Testis (tissue), 3 donors: ENCODE results near the gene DENND6B. TPM values are rescaled to one million over a fixed set of nuclear protein-coding genes. Genes with fewer than 3 reads are reported as not detected.

Experiments
- DNase-seq: peaks from one replicate; pipeline ENCODE4 v3.0.0-alpha.2; 2019
- H3K27ac ChIP-seq, 2 donors: fragments of 200-600 bp; sonication (generic); one replicate each; pipeline ENCODE4 v1.5.1; 2019
- H3K27me3 ChIP-seq: fragments of 200-600 bp; sonication (generic); one replicate; pipeline ENCODE4 v1.5.1; 2019
- H3K36me3 ChIP-seq: fragments of 200-600 bp; sonication (generic); one replicate; pipeline ENCODE4 v1.5.1; 2017; ENCODE audit warnings: low read depth; ENCODE audit errors: missing control alignments
- H3K4me1 ChIP-seq: fragments of 200-600 bp; sonication (generic); one replicate; pipeline ENCODE4 v1.5.1; 2019
- H3K4me3 ChIP-seq, 2 donors: fragments of 200-600 bp; sonication (generic); one replicate each; pipeline ENCODE4 v1.5.1; 2017 to 2019
- H3K9me3 ChIP-seq: fragments of 200-600 bp; sonication (generic); one replicate; pipeline ENCODE4 v1.5.1; 2017
- CTCF ChIP-seq, 3 experiments: fragments of 450-650 bp in 2 of 3; fragments of 200-600 bp in 1 of 3; sonication (generic) in 1 of 3; IDR thresholded peaks; one replicate each; pipeline ENCODE4 v1.5.1; 2016 to 2019; ENCODE audit warnings: antibody characterized with exemption in 3 of 3, mild to moderate bottlenecking in 2 of 3, moderate library complexity in 1 of 3
- POLR2A ChIP-seq: fragments of 450-650 bp; IDR thresholded peaks from one replicate; pipeline ENCODE4 v1.6.1; 2017; ENCODE audit warnings: antibody characterized with exemption, mild to moderate bottlenecking, moderate library complexity
- WGBS, 2 donors: methylation state at CpG; one replicate each; pipeline ENCODE4 v1.1.5; 2018; 5-methylcytosine and 5-hydroxymethylcytosine counted together
- intact Hi-C: fragments of 100-400 bp; cut with DNase I; formaldehyde crosslinking; loops from one replicate; pipeline ENCODE4 v1.15.1; 2023; ENCODE audit warnings: low total_unique reads
- polyA plus RNA-seq: library from polyadenylated mRNA; stranded (reverse); fragments of 350-450 nt; fragmentation: Illumina TruSeq; extraction: RNeasy Lipid Tissue Mini Kit (QIAGEN cat#74804); gene quantifications from one replicate; pipeline ENCODE4 v1.2.3, GENCODE V29; 2014; ENCODE audit warnings: low read depth, low replicate concordance; ENCODE audit not compliant: insufficient read depth
- total RNA-seq, 2 donors: library from RNA; depleted of rRNA; stranded (reverse); fragments of >200 nt; gene quantifications; one replicate each; pipeline ENCODE4 v1.2.3, GENCODE V29; 2016

DENND6B gene
- total and polyA plus RNA-seq, 3 donors from 2014 or later, result 17.1 to 22.0 (median 18.0) TPM

- Histone ChIP-seq H3K4me3 (peak overlapping the region; percentile 8 to 46), H3K36me3 (no peaks in the 10 kb centered on the region), H3K9me3 (no peaks in the 10 kb centered on the region), H3K4me1 (peaks cover 43% of the 10 kb centered on the region), H3K27ac (no peak overlapping the region), H3K27me3 (no peaks in the 10 kb centered on the region)
- intact Hi-C loops, result no loop called here
- DNase-seq, result no peak
- TF ChIP-seq POLR2A (no peak), CTCF (IDR thresholded peaks at IDR 0.05) (no peak)
- WGBS, 2 donors, result 47 to 48% methylated on average over 9 to 26 of the region's 26 CpGs
Observed at GRCh38 chr22:50272044-50272802, 54.6 kb downstream of the DENND6B start.

GRCh38 chr22:50271519-50271970 is 55.3 kb downstream of the DENND6B start:
- Histone ChIP-seq H3K27ac (no peak overlapping the region), H3K36me3 (no peaks in the 10 kb centered on the region), H3K27me3 (no peaks in the 10 kb centered on the region), H3K4me1 (peaks cover 44% of the 10 kb centered on the region), H3K4me3 (peak overlapping the region; percentile 8 to 46), H3K9me3 (no peaks in the 10 kb centered on the region)
- intact Hi-C loops, result no loop called here
- TF ChIP-seq POLR2A (no peak), CTCF (IDR thresholded peaks at IDR 0.05) (no peak)
- WGBS, 2 donors, result 1 to 3% methylated on average over 15 of the region's 45 CpGs
- DNase-seq, result peak; percentile 63

GRCh38 chr22:50270666-50271394 is 56.0 kb downstream of the DENND6B start:
- WGBS, 2 donors, result 1% methylated on average over 37 to 53 of the region's 53 CpGs
- peak overlapping the region in 1 of 2 donors; percentile 10 for H3K27ac ChIP-seq
- peak; percentile 79 for DNase-seq
- peaks cover 44% of the 10 kb centered on the region for H3K4me1 ChIP-seq
- H3K4me3 ChIP-seq, result peak overlapping the region; percentile 45 to 46
- no peaks in the 10 kb centered on the region for H3K27me3 ChIP-seq
- H3K9me3 ChIP-seq, result no peaks in the 10 kb centered on the region
- no peaks in the 10 kb centered on the region for H3K36me3 ChIP-seq
- TF ChIP-seq CTCF (IDR thresholded peaks at IDR 0.05) (no peak), POLR2A (no peak)
- intact Hi-C loops, result no loop called here

GRCh38 chr22:50269970-50270665 is 56.7 kb downstream of the DENND6B start, which contains the start of gene MAPK11:
TSS of gene MAPK11 (minus strand) at chr22:50270380. CDS start at chr22:50270292, 88 bp downstream.
- WGBS, 2 donors, result 0% methylated on average over 4 to 71 of the region's 92 CpGs
- Histone ChIP-seq H3K27me3 (no peaks in the 10 kb centered on the region), H3K4me1 (peaks cover 44% of the 10 kb centered on the region), H3K27ac (peak within 1 kb of the TSS; percentile 10 to 75), H3K36me3 (no peaks in the 10 kb centered on the region), H3K4me3 (peak within 1 kb of the TSS; percentile 45 to 46), H3K9me3 (no peaks in the 10 kb centered on the region)
- intact Hi-C loops, result no loop called here
- no peak for TF ChIP-seq CTCF (IDR thresholded peaks at IDR 0.05)
- TF ChIP-seq POLR2A, result no peak
- peak; percentile 49 for DNase-seq
